T-helper 2 cell (primary cell): ENCODE results near the gene IQCK.
"Not testable (repeated sequence)": the region's sequence is repeated elsewhere in the genome, so short reads cannot be mapped to it uniquely, and the experiment has no call there.

Experiments used
- DNase-seq, 5 experiments: peaks; one replicate each; pipeline versions ENCODE4 v3.0.0 to v3.0.0-alpha.2; 2012 to 2022

The IQCK gene

GRCh38 chr16:19699472-19699871 lies 18.6 kb upstream of the IQCK start:
- no peak for DNase-seq

GRCh38 chr16:19700319-19700781 lies 17.7 kb upstream of the IQCK start:
- DNase-seq: no peak

- DNase-seq: no peak
Observed at GRCh38 chr16:19701091-19701490, 17.0 kb upstream of the IQCK start.

- no peak for DNase-seq
Observed at GRCh38 chr16:19703172-19703889, 14.7 kb upstream of the IQCK start.

GRCh38 chr16:19704321-19705145 lies 13.5 kb upstream of the IQCK start:
- no peak for DNase-seq

- no peak for DNase-seq
Observed at GRCh38 chr16:19705146-19705501, 12.9 kb upstream of the IQCK start.

GRCh38 chr16:19705843-19706242 lies 12.2 kb upstream of the IQCK start:
- DNase-seq: no peak

GRCh38 chr16:19706846-19707245 lies 11.2 kb upstream of the IQCK start:
- no peak for DNase-seq

GRCh38 chr16:19707569-19708295 lies 10.3 kb upstream of the IQCK start:
- no peak for DNase-seq

GRCh38 chr16:19708296-19709205 lies 9.5 kb upstream of the IQCK start:
- no peak for DNase-seq

GRCh38 chr16:19709381-19710136 lies 8.5 kb upstream of the IQCK start:
- DNase-seq: no peak

- DNase-seq: no peak
Observed at GRCh38 chr16:19710191-19710908, 7.7 kb upstream of the IQCK start.

GRCh38 chr16:19710991-19711545 lies 7.0 kb upstream of the IQCK start:
- no peak for DNase-seq

GRCh38 chr16:19711643-19712042 lies 6.4 kb upstream of the IQCK start:
- no peak for DNase-seq

GRCh38 chr16:19712418-19713058 lies 5.5 kb upstream of the IQCK start:
- DNase-seq: no peak

- no peak for DNase-seq
Observed at GRCh38 chr16:19713697-19714096, 4.4 kb upstream of the IQCK start.

GRCh38 chr16:19715566-19715965 lies 2.5 kb upstream of the IQCK start:
- no peak for DNase-seq

GRCh38 chr16:19716183-19716582 lies 1.9 kb upstream of the IQCK start:
- DNase-seq: no peak

- not testable (repeated sequence) for DNase-seq
Observed at GRCh38 chr16:19716728-19717127, 1.3 kb upstream of the IQCK start.

GRCh38 chr16:19717314-19717713 lies 757 bp upstream of the IQCK start:
- no peak for DNase-seq
